IPS-15b (cell line): ENCODE measurements around the gene RPS18.

Experiments
- H3K27me3 ChIP-seq: one replicate; pipeline ENCODE4 v1.6.1; 2013; ENCODE audit warnings: low read length; ENCODE audit not compliant: control insufficient read depth, insufficient read depth
- H3K36me3 ChIP-seq: one replicate; pipeline ENCODE4 v1.6.1; 2013; ENCODE audit warnings: low read length; ENCODE audit not compliant: control insufficient read depth, insufficient read depth
- H3K4me1 ChIP-seq: one replicate; pipeline ENCODE4 v1.6.1; 2013; ENCODE audit warnings: mild to moderate bottlenecking, low read length; ENCODE audit not compliant: control insufficient read depth, insufficient read depth
- H3K4me3 ChIP-seq: one replicate; pipeline ENCODE4 v1.5.1; 2013; ENCODE audit warnings: low read depth, low read length
- H3K9ac ChIP-seq: one replicate; pipeline ENCODE4 v1.6.1; 2013; ENCODE audit warnings: low read depth, mild to moderate bottlenecking, low read length
- H3K9me3 ChIP-seq: one replicate; pipeline ENCODE4 v1.6.1; 2013; ENCODE audit warnings: mild to moderate bottlenecking, low read length; ENCODE audit not compliant: control insufficient read depth, insufficient read depth

The RPS18 gene

GRCh38 chr6:33286946-33287914 is 15.4 kb downstream of the RPS18 start:
- peaks cover 4% of the 10 kb centered on the region for H3K4me1 ChIP-seq
- H3K4me3 ChIP-seq: no peak overlapping the region

GRCh38 chr6:33288141-33288920 is 16.5 kb downstream of the RPS18 start:
- Histone ChIP-seq H3K9ac (peak overlapping the region; percentile 50), H3K9me3 (no peaks in the 10 kb centered on the region), H3K4me1 (peaks cover 4% of the 10 kb centered on the region), H3K4me3 (peak overlapping the region; percentile 95), H3K27me3 (no peaks in the 10 kb centered on the region), H3K36me3 (peaks cover 22% of the 10 kb centered on the region)

More at GRCh38 chr6:33286946-33287914, 15.4 kb downstream of the RPS18 start:
- Histone ChIP-seq H3K36me3 (peaks cover 19% of the 10 kb centered on the region), H3K27me3 (no peaks in the 10 kb centered on the region), H3K9ac (no peak overlapping the region), H3K9me3 (no peaks in the 10 kb centered on the region)

- Histone ChIP-seq H3K27me3 (no peaks in the 10 kb centered on the region), H3K4me1 (peaks cover 4% of the 10 kb centered on the region), H3K4me3 (peak within 1 kb of the TSS; percentile 95), H3K36me3 (peaks cover 22% of the 10 kb centered on the region), H3K9me3 (no peaks in the 10 kb centered on the region), H3K9ac (peak within 1 kb of the TSS; percentile 87)
Measured at GRCh38 chr6:33288921-33289783, 17.3 kb downstream of the RPS18 start, which contains the start of the genes PFDN6 and WDR46. TSS of gene PFDN6 (plus strand) at chr6:33289601. CDS start at chr6:33289857, 256 bp downstream. TSS of gene WDR46 (minus strand) at chr6:33289239. CDS start at chr6:33289170, 69 bp downstream.

- Histone ChIP-seq H3K36me3 (peaks cover 22% of the 10 kb centered on the region), H3K9ac (peak overlapping the region; percentile 87), H3K4me1 (peaks cover 4% of the 10 kb centered on the region), H3K9me3 (no peaks in the 10 kb centered on the region), H3K27me3 (no peaks in the 10 kb centered on the region), H3K4me3 (peak overlapping the region; percentile 95)
Measured at GRCh38 chr6:33289784-33290315, 18.0 kb downstream of the RPS18 start.

- H3K9me3 ChIP-seq: no peaks in the 10 kb centered on the region
- H3K4me1 ChIP-seq: peaks cover 4% of the 10 kb centered on the region
- H3K4me3 ChIP-seq: peak overlapping the region; percentile 95
- peak overlapping the region; percentile 87 for H3K9ac ChIP-seq
- H3K36me3 ChIP-seq: peaks cover 24% of the 10 kb centered on the region
- H3K27me3 ChIP-seq: no peaks in the 10 kb centered on the region
Measured at GRCh38 chr6:33290459-33290858, 18.6 kb downstream of the RPS18 start.

- H3K36me3 ChIP-seq: peaks cover 27% of the 10 kb centered on the region
- H3K4me1 ChIP-seq: peaks cover 2% of the 10 kb centered on the region
- H3K9ac ChIP-seq: no peak overlapping the region
- no peaks in the 10 kb centered on the region for H3K9me3 ChIP-seq
- no peaks in the 10 kb centered on the region for H3K27me3 ChIP-seq
- H3K4me3 ChIP-seq: no peak overlapping the region
Measured at GRCh38 chr6:33292996-33293682, 21.3 kb downstream of the RPS18 start.

GRCh38 chr6:33294086-33294823 is 22.4 kb downstream of the RPS18 start:
- Histone ChIP-seq H3K4me1 (no peaks in the 10 kb centered on the region), H3K9me3 (no peaks in the 10 kb centered on the region), H3K4me3 (no peak overlapping the region), H3K27me3 (no peaks in the 10 kb centered on the region), H3K36me3 (peaks cover 27% of the 10 kb centered on the region), H3K9ac (no peak overlapping the region)

GRCh38 chr6:33295621-33296369 is 23.9 kb downstream of the RPS18 start:
- peaks cover 23% of the 10 kb centered on the region for H3K36me3 ChIP-seq
- H3K9ac ChIP-seq: peak overlapping the region; percentile 13
- H3K4me3 ChIP-seq: no peak overlapping the region
- H3K9me3 ChIP-seq: no peaks in the 10 kb centered on the region
- H3K4me1 ChIP-seq: no peaks in the 10 kb centered on the region
- H3K27me3 ChIP-seq: no peaks in the 10 kb centered on the region

GRCh38 chr6:33296797-33297405 is 25.0 kb downstream of the RPS18 start:
- Histone ChIP-seq H3K4me3 (peak overlapping the region; percentile 74), H3K9ac (peak overlapping the region; percentile 70), H3K4me1 (no peaks in the 10 kb centered on the region), H3K36me3 (peaks cover 18% of the 10 kb centered on the region), H3K9me3 (no peaks in the 10 kb centered on the region), H3K27me3 (no peaks in the 10 kb centered on the region)
